Measurements from ENCODE around the gene MAP1S. TPM values are rescaled to one million over a fixed set of nuclear protein-coding genes. Genes with fewer than 3 reads are reported as not detected.

Gene MAP1S
- total RNA-seq, 1 donor from 2014 or later: 63.1 TPM

DNA sequence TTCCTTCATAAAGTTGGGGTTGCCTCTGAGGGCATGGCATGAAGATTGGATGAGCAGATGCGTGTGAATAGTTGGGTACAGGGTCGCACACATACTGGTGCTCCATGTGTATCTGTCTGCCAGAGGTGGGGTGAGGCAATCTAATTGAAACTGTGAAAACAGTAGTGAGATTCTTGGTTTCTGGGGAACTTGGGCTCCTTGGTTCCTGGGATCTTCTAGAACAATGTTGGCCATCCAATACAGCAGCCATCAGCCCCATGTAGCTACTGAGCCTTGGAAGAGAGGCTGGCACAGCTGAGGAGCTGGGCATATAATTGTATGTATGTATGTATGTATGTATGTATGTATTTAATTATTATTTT, 32.6 kb downstream of the MAP1S start:
- H3K27me3 Mint-ChIP-seq (ENCODE audit: unreplicated experiment): no peaks in the 10 kb centered on the region
- no peaks in the 10 kb centered on the region for H3K9me3 Mint-ChIP-seq (ENCODE audit: unreplicated experiment)
- no peak for DNase-seq (ENCODE audit: extremely low spot score, unreplicated experiment)
- H3K27ac Mint-ChIP-seq (ENCODE audit: unreplicated experiment): no peak overlapping the region
- TF ChIP-seq, protein P1, sequence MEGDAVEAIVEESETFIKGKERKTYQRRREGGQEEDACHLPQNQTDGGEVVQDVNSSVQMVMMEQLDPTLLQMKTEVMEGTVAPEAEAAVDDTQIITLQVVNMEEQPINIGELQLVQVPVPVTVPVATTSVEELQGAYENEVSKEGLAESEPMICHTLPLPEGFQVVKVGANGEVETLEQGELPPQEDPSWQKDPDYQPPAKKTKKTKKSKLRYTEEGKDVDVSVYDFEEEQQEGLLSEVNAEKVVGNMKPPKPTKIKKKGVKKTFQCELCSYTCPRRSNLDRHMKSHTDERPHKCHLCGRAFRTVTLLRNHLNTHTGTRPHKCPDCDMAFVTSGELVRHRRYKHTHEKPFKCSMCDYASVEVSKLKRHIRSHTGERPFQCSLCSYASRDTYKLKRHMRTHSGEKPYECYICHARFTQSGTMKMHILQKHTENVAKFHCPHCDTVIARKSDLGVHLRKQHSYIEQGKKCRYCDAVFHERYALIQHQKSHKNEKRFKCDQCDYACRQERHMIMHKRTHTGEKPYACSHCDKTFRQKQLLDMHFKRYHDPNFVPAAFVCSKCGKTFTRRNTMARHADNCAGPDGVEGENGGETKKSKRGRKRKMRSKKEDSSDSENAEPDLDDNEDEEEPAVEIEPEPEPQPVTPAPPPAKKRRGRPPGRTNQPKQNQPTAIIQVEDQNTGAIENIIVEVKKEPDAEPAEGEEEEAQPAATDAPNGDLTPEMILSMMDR (IDR thresholded peaks at IDR 0.05): no peak
- H3K36me3 Mint-ChIP-seq (ENCODE audit: unreplicated experiment): no peaks in the 10 kb centered on the region
- H3K4me3 Mint-ChIP-seq (ENCODE audit: unreplicated experiment): no peak overlapping the region
- peaks cover 18% of the 10 kb centered on the region for H3K4me1 Mint-ChIP-seq (ENCODE audit: unreplicated experiment)

DNA sequence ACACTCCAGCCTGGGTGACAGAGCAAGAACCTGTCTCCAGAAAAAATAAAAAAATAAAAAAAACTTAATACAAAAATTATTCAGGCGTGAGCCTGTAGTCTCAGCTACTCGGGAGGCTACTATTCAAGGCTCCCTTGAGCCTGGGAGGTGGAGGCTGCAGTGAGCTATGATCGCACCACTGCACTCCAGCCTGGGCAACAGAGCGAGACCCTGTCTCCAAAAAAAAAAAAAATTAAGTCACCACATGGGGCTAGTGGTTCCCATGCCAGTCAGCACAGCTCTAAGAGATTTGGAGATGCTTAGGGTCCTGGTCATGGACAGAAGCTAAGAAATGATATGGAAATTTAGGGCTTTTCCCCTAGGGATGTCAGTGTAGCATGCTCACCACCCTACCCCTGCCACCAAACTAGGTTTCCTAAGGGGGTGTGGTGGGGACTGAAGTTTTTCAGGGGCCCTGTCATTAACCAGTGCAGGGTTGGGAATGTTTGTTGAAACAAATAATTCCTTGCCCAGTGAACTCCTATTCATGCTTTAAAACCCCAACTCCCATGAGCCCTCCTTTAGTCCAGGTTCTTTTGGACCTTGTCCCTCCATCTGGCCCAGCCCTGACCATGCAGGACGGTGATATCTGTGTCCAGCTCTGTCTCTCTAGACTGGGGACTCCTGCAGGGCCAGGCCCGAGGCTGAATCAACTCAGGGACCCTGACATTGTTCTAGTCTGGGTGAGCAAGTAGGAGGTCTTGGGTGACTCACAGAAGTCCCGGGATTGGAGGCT, 33.8 kb downstream of the MAP1S start:
- H3K9me3 Mint-ChIP-seq (ENCODE audit: unreplicated experiment): no peaks in the 10 kb centered on the region
- no peaks in the 10 kb centered on the region for H3K27me3 Mint-ChIP-seq (ENCODE audit: unreplicated experiment)
- no peak for DNase-seq (ENCODE audit: extremely low spot score, unreplicated experiment)
- no peaks in the 10 kb centered on the region for H3K36me3 Mint-ChIP-seq (ENCODE audit: unreplicated experiment)
- no peak overlapping the region for H3K4me3 Mint-ChIP-seq (ENCODE audit: unreplicated experiment)
- H3K4me1 Mint-ChIP-seq (ENCODE audit: unreplicated experiment): peaks cover 20% of the 10 kb centered on the region
- TF ChIP-seq, protein P1 (IDR thresholded peaks at IDR 0.05): no peak
- no peak overlapping the region for H3K27ac Mint-ChIP-seq (ENCODE audit: unreplicated experiment)

DNA sequence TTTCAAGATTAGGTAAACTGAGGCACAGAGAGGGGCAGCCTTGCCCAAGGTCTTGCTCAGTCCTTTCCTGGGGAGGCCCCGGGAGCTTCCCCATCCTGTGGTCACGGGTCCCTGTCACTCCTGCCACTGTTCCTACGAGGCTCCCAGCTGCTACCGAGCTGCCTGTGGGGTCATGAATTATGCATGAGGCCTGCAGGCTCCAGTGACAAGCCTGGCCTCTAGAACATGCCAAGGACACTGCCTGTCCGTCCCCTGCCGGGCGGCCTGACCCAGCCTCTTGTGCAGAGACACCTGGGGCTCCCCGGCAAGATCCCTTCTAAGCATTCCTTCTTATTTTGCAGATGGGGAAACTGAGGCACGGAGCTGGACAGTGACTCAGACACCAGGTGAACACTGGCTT, 34.7 kb downstream of the MAP1S start:
- no peaks in the 10 kb centered on the region for H3K36me3 Mint-ChIP-seq (ENCODE audit: unreplicated experiment)
- no peak overlapping the region for H3K4me3 Mint-ChIP-seq (ENCODE audit: unreplicated experiment)
- H3K27ac Mint-ChIP-seq (ENCODE audit: unreplicated experiment): no peak overlapping the region
- no peaks in the 10 kb centered on the region for H3K9me3 Mint-ChIP-seq (ENCODE audit: unreplicated experiment)
- DNase-seq (ENCODE audit: extremely low spot score, unreplicated experiment): no peak
- TF ChIP-seq, protein P1 (IDR thresholded peaks at IDR 0.05): no peak
- no peaks in the 10 kb centered on the region for H3K27me3 Mint-ChIP-seq (ENCODE audit: unreplicated experiment)
- H3K4me1 Mint-ChIP-seq (ENCODE audit: unreplicated experiment): peaks cover 20% of the 10 kb centered on the region

DNA sequence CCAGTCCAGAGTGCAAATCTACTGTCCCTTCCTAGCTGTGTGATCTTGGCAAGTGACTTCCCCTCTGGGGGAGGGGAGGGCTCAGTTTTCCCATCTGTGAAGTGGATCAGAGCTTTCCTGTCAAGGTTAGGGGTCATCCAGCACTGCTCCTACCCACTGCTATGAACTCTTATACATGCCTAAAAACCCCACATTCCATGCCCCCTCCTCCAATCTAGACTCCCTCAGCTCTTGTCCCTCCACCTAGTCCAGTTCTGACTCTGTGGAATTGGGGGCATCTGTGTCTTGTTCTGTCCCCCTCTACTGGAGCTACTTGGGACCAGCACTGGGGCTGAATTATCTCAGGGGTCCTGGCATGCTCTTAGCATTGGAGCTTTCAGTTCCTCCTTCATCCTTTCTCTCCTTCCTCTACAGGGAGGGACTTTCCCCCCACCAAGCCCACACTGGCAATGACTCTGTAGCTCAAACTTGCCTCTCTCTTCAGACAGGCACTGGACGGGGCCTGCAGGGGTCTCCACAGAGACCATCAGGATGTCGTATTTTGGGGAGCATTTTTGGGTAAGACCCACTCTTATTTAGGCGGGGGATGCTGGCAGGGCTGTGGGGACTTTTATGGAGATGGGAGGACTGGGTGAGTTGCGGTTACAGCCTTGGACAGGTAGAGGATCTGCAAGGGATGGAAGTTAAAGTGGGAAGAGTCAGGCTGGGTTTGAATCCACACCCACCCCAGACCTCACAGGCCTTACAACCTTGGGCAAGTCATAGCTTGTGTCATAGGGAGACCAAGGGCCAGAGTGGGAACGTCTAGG, 35.6 kb downstream of the MAP1S start:
- peaks cover 20% of the 10 kb centered on the region for H3K4me1 Mint-ChIP-seq (ENCODE audit: unreplicated experiment)
- H3K4me3 Mint-ChIP-seq (ENCODE audit: unreplicated experiment): no peak overlapping the region
- H3K27me3 Mint-ChIP-seq (ENCODE audit: unreplicated experiment): no peaks in the 10 kb centered on the region
- H3K9me3 Mint-ChIP-seq (ENCODE audit: unreplicated experiment): no peaks in the 10 kb centered on the region
- H3K27ac Mint-ChIP-seq (ENCODE audit: unreplicated experiment): no peak overlapping the region
- TF ChIP-seq, protein P1 (IDR thresholded peaks at IDR 0.05): no peak
- no peaks in the 10 kb centered on the region for H3K36me3 Mint-ChIP-seq (ENCODE audit: unreplicated experiment)
- no peak for DNase-seq (ENCODE audit: extremely low spot score, unreplicated experiment)

DNA sequence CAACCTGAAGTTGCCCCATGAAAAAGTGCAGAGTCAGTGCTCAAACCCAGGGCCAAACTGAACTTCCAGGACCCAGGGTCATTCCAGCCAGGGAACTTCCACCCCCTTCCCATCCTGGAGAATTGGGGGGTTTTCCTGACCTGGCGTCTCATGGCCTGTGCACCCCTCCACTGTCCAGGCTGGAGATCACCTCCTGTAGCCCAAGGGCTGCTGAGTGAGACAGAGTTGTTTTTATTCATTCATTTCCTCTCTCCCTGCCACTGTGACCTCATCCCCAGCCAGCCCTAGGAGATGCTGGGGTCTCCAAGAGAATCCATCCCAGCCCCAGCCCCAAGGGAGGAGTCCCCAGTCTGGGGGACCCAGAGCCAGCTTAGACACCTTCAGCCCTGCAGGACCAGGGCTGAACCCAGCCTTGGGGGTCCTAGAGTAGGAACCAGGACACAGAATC, 36.2 kb downstream of the MAP1S start:
- no peaks in the 10 kb centered on the region for H3K27me3 Mint-ChIP-seq (ENCODE audit: unreplicated experiment)
- TF ChIP-seq, protein P1 (IDR thresholded peaks at IDR 0.05): no peak
- H3K27ac Mint-ChIP-seq (ENCODE audit: unreplicated experiment): no peak overlapping the region
- no peak overlapping the region for H3K4me3 Mint-ChIP-seq (ENCODE audit: unreplicated experiment)
- no peaks in the 10 kb centered on the region for H3K9me3 Mint-ChIP-seq (ENCODE audit: unreplicated experiment)
- peaks cover 20% of the 10 kb centered on the region for H3K4me1 Mint-ChIP-seq (ENCODE audit: unreplicated experiment)
- DNase-seq (ENCODE audit: extremely low spot score, unreplicated experiment): no peak
- H3K36me3 Mint-ChIP-seq (ENCODE audit: unreplicated experiment): no peaks in the 10 kb centered on the region
